HepG2 (cell line): ENCODE data around the gene PFDN1. TPM values are rescaled to one million over a fixed set of nuclear protein-coding genes. Genes with fewer than 3 reads are reported as not detected.

Source experiments
- ATAC-seq: fragments of 200-7000 bp; cut with Tn5 transposase; 3 replicates; pipeline ENCODE4 v1.9.1; 2020; ENCODE audit warnings: mild to moderate bottlenecking, moderate library complexity
- BruUV-seq: library from RNA; stranded (reverse); fragments of 400-500 nt; replicated peaks from 2 replicates; lab custom pipeline; 2021; lab: Mats Ljungman, UMichigan
- CTCF ChIA-PET: fragments of 300-600 bp; formaldehyde crosslinking; extraction: SDS; loops from one replicate; lab custom pipeline; 2021; ENCODE audit warnings: low total read pairs, inconsistent platforms, low intra/inter-chr PET ratio; lab: Yijun Ruan, JAX
- POLR2A ChIA-PET: fragments of 350-600 bp; sonication (Branson Sonifier 250); formaldehyde crosslinking; loops from one replicate; lab custom pipeline; 2020; ENCODE audit warnings: antibody characterized with exemption, inconsistent platforms; lab: Yijun Ruan, JAX
- DNase-seq: peaks from one replicate; pipeline ENCODE4 v3.0.0-alpha.2; 2015; ENCODE audit warnings: low spot score
- FAIRE-seq: peaks from 3 replicates; lab custom pipeline; 2011; peaks lifted over from hg19 to GRCh38; lab: Jason Lieb, UNC
- H2AFZ ChIP-seq: one replicate; pipeline ENCODE4 v1.6.1; 2011; ENCODE audit warnings: low read length, inconsistent platforms
- H3K27ac ChIP-seq: fragments of 300-600 bp; 3 replicates; pipeline ENCODE4 v1.8.0; 2011; ENCODE audit warnings: mixed run types, mild to moderate bottlenecking, mixed read lengths, low read length, inconsistent platforms; ENCODE audit not compliant: insufficient read depth; ENCODE audit errors: extremely low read length
- H3K27me3 ChIP-seq, 2 experiments: fragments of 200-600 bp in 1 of 2; 2 replicates in 1 of 2; 3 replicates in 1 of 2; pipeline versions ENCODE4 v1.6.0 to v1.8.0; 2011; ENCODE audit warnings: low read length in 2 of 2, mild to moderate bottlenecking in 2 of 2, moderate library complexity in 2 of 2, inconsistent platforms in 1 of 2; ENCODE audit not compliant: insufficient read depth in 2 of 2, control insufficient read depth in 1 of 2
- H3K36me3 ChIP-seq, 2 experiments: fragments of 200-600 bp in 1 of 2; replicated peaks in 1 of 2; 2 replicates in 1 of 2; 3 replicates in 1 of 2; pipeline versions ENCODE4 v1.5.1 to v1.8.0; 2011; ENCODE audit warnings: low read length in 2 of 2, inconsistent platforms in 1 of 2; ENCODE audit not compliant: insufficient read depth in 2 of 2, control insufficient read depth in 1 of 2
- H3K4me1 ChIP-seq: 2 replicates; pipeline ENCODE4 v1.5.1; 2012; ENCODE audit warnings: low read length, inconsistent platforms; ENCODE audit not compliant: insufficient read depth
- H3K4me2 ChIP-seq: 2 replicates; pipeline ENCODE4 v1.6.0; 2011; ENCODE audit warnings: low read depth, low read length, inconsistent platforms
- H3K4me3 ChIP-seq, 3 experiments: fragments of 200-600 bp in 1 of 3; sonication (generic), shearing (Covaris generic) in 1 of 3; replicated peaks in 1 of 3; 2 replicates each; pipeline ENCODE4 v1.5.1; 2011 to 2016; ENCODE audit warnings: low read length in 3 of 3, inconsistent platforms in 2 of 3, low read depth in 2 of 3, mild to moderate bottlenecking in 2 of 3, control low read depth in 1 of 3, mixed read lengths in 1 of 3; ENCODE audit not compliant: insufficient read depth in 1 of 3
- H3K79me2 ChIP-seq: one replicate; pipeline ENCODE4 v1.6.1; 2011; ENCODE audit warnings: low read length, inconsistent platforms; ENCODE audit not compliant: insufficient read depth
- H3K9ac ChIP-seq: 2 replicates; pipeline ENCODE4 v1.6.0; 2011; ENCODE audit warnings: mild to moderate bottlenecking, low read depth, low read length, inconsistent platforms; ENCODE audit not compliant: insufficient read depth
- H3K9me3 ChIP-seq: 2 replicates; pipeline ENCODE4 v1.5.1; 2012; ENCODE audit warnings: mild to moderate bottlenecking, low read length
- H4K20me1 ChIP-seq: 2 replicates; pipeline ENCODE4 v1.6.0; 2011; ENCODE audit warnings: inconsistent platforms, mild to moderate bottlenecking, low read length, moderate library complexity; ENCODE audit not compliant: insufficient read depth
- HIVEP1 ChIP-seq: sonication (generic); formaldehyde crosslinking; IDR thresholded peaks from 2 replicates; pipeline ENCODE4 v1.4.0; 2020; ENCODE audit warnings: mild to moderate bottlenecking, missing genetic modification reagents
- RBM22 ChIP-seq: fragments of 200-400 bp; formaldehyde crosslinking; optimal IDR thresholded peaks from 2 replicates; pipeline ENCODE3; 2017; ENCODE audit warnings: mild to moderate bottlenecking, low read length, moderate library complexity
- RFXAP ChIP-seq: sonication (generic); formaldehyde crosslinking; IDR thresholded peaks from 2 replicates; pipeline ENCODE4 v1.4.0; 2020; ENCODE audit warnings: missing genetic modification reagents, borderline replicate concordance
- THAP11 ChIP-seq: IDR thresholded peaks from 2 replicates; pipeline ENCODE4 v1.6.1; 2016; ENCODE audit warnings: missing biosample characterization, missing genetic modification reagents
- ZBTB8A ChIP-seq: sonication (generic); formaldehyde crosslinking; IDR thresholded peaks from 2 replicates; pipeline ENCODE4 v1.4.0; 2020; ENCODE audit warnings: mild to moderate bottlenecking, low read depth, missing genetic modification reagents, borderline replicate concordance
- ZNF326 ChIP-seq: sonication (generic); formaldehyde crosslinking; IDR thresholded peaks from 2 replicates; pipeline ENCODE4 v1.4.0; 2020; ENCODE audit warnings: missing genetic modification reagents, borderline replicate concordance
- ZNF512B ChIP-seq: sonication (generic); formaldehyde crosslinking; IDR thresholded peaks from 2 replicates; pipeline ENCODE4 v1.5.1; 2020; ENCODE audit warnings: missing genetic modification reagents, mild to moderate bottlenecking, borderline replicate concordance
- ZNF564 ChIP-seq: sonication (generic); formaldehyde crosslinking; IDR thresholded peaks from 2 replicates; pipeline ENCODE4 v1.8.1; 2023; ENCODE audit warnings: mild to moderate bottlenecking, missing genetic modification reagents
- ZNF589 ChIP-seq: sonication (generic); formaldehyde crosslinking; conservative IDR thresholded peaks from 2 replicates; pipeline ENCODE4 v1.8.0; 2022; ENCODE audit warnings: mild to moderate bottlenecking, moderate library complexity, missing genetic modification reagents
- ZNF670 ChIP-seq: sonication (generic); formaldehyde crosslinking; IDR thresholded peaks from 2 replicates; pipeline ENCODE4 v1.8.0; 2022; ENCODE audit warnings: mild to moderate bottlenecking, missing genetic modification reagents, borderline replicate concordance
- WGBS: methylation state at CpG from one replicate; pipeline ENCODE4 v1.1.6; 2017; ENCODE audit warnings: low lambda C conversion rate; 5-methylcytosine and 5-hydroxymethylcytosine counted together
- in situ Hi-C: cut with HindIII; loops from 2 replicates; pipeline ENCODE4 v1.10.0; 2017; ENCODE audit warnings: low pct_unique_long_range_greater_than_20kb; ENCODE audit not compliant: extremely low pct_ligation_motif_present
- intact Hi-C: fragments of 100-400 bp; cut with micrococcal nuclease; formaldehyde crosslinking; loops from one replicate; pipeline ENCODE4 v1.10.0; 2022; ENCODE audit not compliant: unreplicated experiment
- polyA plus RNA-seq, 8 experiments: library from polyadenylated mRNA; depleted of rRNA in 3 of 8; stranded (reverse) in 7 of 8; unstranded in 1 of 8; fragments of >200 nt; fragmentation: Illumina TruSeq in 4 of 8; extraction: Trizol in 4 of 8; gene quantifications; 2 replicates each; pipeline versions ENCODE4 v1.2.1 to v1.2.3, GENCODE V29; 2011 to 2016; ENCODE audit warnings: low read depth in 4 of 8, missing spikeins in 1 of 8, mixed read lengths in 1 of 8; ENCODE audit not compliant: insufficient read depth in 1 of 8
- total RNA-seq, 5 experiments: library from RNA; depleted of rRNA; stranded (reverse); fragments of >200 nt; fragmentation: Illumina TruSeq; extraction: Trizol; gene quantifications; 2 replicates each; pipeline ENCODE4 v1.2.3, GENCODE V29; 2016; ENCODE audit warnings: low read depth in 1 of 5

The PFDN1 gene
- total and polyA plus RNA-seq, 2 of the 13 experiments (the other 11 are each of a cell fraction or from before 2014, with no cell fraction given): 67.2 to 70.8 TPM

GRCh38 chr5:140331638-140332037 lies 28.7 kb upstream of the PFDN1 start (continued):
- TF ChIP-seq ZNF512B (CRISPR knock-in tag): no peak
- TF ChIP-seq ZBTB8A (CRISPR knock-in tag): no peak
- no peak for TF ChIP-seq HIVEP1 (CRISPR knock-in tag)
- no peak for TF ChIP-seq ZNF670
- no peak for TF ChIP-seq RFXAP (CRISPR knock-in tag)
- TF ChIP-seq ZNF326 (CRISPR knock-in tag): no peak
- TF ChIP-seq ZNF589 (CRISPR knock-in tag): no peak
- no peak for TF ChIP-seq ZNF564 (CRISPR knock-in tag)
- no peak for TF ChIP-seq THAP11 (CRISPR knock-in tag)

- Histone ChIP-seq H2AFZ (no peak overlapping the region), H3K4me1 (peaks cover 56% of the 10 kb centered on the region), H3K4me2 (no peak overlapping the region), H3K9me3 (no peaks in the 10 kb centered on the region)
- no peak for FAIRE-seq
- TF ChIP-seq RBM22: no peak
- TF ChIP-seq, all 625 proteins: peak for 0
- WGBS: 48% methylated on average over 5 of the region's 5 CpGs
- H3K79me2 ChIP-seq: no peaks in the 10 kb centered on the region
- ChIA-PET POLR2A (interaction anchor here (2.6 to 3.3 kb wide), 2 partner anchors 16 to 27 kb away, joined by 7 to 19 read pairs; partner anchors contain the start of genes HBEGF and PFDN1), CTCF (no interaction called here)
- intact Hi-C loops (no loop called here), in situ Hi-C loops (no loop called here)
- ATAC-seq: no peak
- DNase-seq: no peak
- BruUV-seq: no TSS peak
- H4K20me1 ChIP-seq: no peaks in the 10 kb centered on the region
- H3K27me3 ChIP-seq: no peaks in the 10 kb centered on the region
- no peak overlapping the region for H3K27ac ChIP-seq
- H3K4me3 ChIP-seq: no peak overlapping the region
- H3K9ac ChIP-seq: no peak overlapping the region
- peaks cover 0 to 2% of the 10 kb centered on the region in 2 experiments; a peak in 1 of 5 replicates for H3K36me3 ChIP-seq
These were observed 27.0 kb upstream of the PFDN1 start for GRCh38 chr5:140329739-140330481.
